Transverse colon (tissue), 4 donors: ENCODE results near the gene MPRIP. TPM values are rescaled to one million over a fixed set of nuclear protein-coding genes. Genes with fewer than 3 reads are reported as not detected.

Experiments used
- DNase-seq: peaks from one replicate; pipeline ENCODE4 v3.0.0-alpha.2; 2019
- H3K27ac ChIP-seq, 4 donors: fragments of 200-600 bp; sonication (generic); 2 replicates each; pipeline ENCODE4 v1.5.1; 2016 to 2018; ENCODE audit warnings: inconsistent platforms in 4 of 4
- H3K27me3 ChIP-seq: fragments of 200-600 bp; sonication (generic); 2 replicates; pipeline ENCODE4 v1.5.1; 2017; ENCODE audit warnings: inconsistent platforms
- H3K36me3 ChIP-seq, 4 donors: fragments of 200-600 bp; sonication (generic); 2 replicates each; pipeline ENCODE4 v1.5.1; 2017 to 2019; ENCODE audit warnings: inconsistent platforms in 4 of 4
- H3K4me1 ChIP-seq, 4 donors: fragments of 200-600 bp; sonication (generic); 2 replicates each; pipeline ENCODE4 v1.5.1; 2017 to 2020; ENCODE audit warnings: inconsistent platforms in 4 of 4
- H3K4me3 ChIP-seq, 4 donors: fragments of 200-600 bp; sonication (generic); 1 replicate in 1 of 4; 2 replicates in 3 of 4; pipeline versions ENCODE4 v1.5.1 to v1.6.1; 2017 to 2019; ENCODE audit warnings: inconsistent platforms in 4 of 4
- H3K9me3 ChIP-seq, 2 donors: fragments of 200-600 bp; sonication (generic); 2 replicates each; pipeline ENCODE4 v1.5.1; 2017 to 2019; ENCODE audit warnings: inconsistent platforms in 2 of 2
- EP300 ChIP-seq: sonication (generic); formaldehyde crosslinking; IDR thresholded peaks from one replicate; pipeline ENCODE4 v1.6.1; 2017; ENCODE audit warnings: antibody characterized with exemption, low read depth
- POLR2A ChIP-seq: fragments of 450-650 bp; IDR thresholded peaks from one replicate; pipeline ENCODE4 v1.6.1; 2016; ENCODE audit warnings: antibody characterized with exemption, mild to moderate bottlenecking, moderate library complexity
- POLR2AphosphoS5 ChIP-seq, 3 donors: sonication (generic); formaldehyde crosslinking; IDR thresholded peaks; one replicate each; pipeline ENCODE4 v1.6.1; 2016; ENCODE audit warnings: antibody characterized with exemption in 3 of 3
- WGBS, 2 donors: methylation state at CpG; one replicate each; pipeline ENCODE4 v1.1.5; 2018; ENCODE audit warnings: low coverage in 1 of 2; 5-methylcytosine and 5-hydroxymethylcytosine counted together
- in situ Hi-C, 4 donors: fragments of 200-750 bp; cut with MboI; loops; one replicate each; pipeline versions ENCODE4 v1.15.0 to v1.15.1; 2017; ENCODE audit warnings: low sequenced_read_pairs in 3 of 4, low pct_ligation_motif_present in 1 of 4, low pct_unique_long_range_greater_than_20kb in 1 of 4
- intact Hi-C: fragments of 100-400 bp; cut with DNase I; formaldehyde crosslinking; loops from one replicate; pipeline ENCODE4 v1.15.1; 2023; ENCODE audit warnings: low total_unique reads
- total RNA-seq, 4 donors: library from RNA; depleted of rRNA; stranded (reverse); fragments of >200 nt; gene quantifications; one replicate each; pipeline ENCODE4 v1.1.0, GENCODE V29; 2016
- TF ChIP-seq, protein P1 (sequence below), 5 experiments: fragments of 200-600 bp in 3 of 5; fragments of 450-650 bp in 2 of 5; sonication (generic) in 3 of 5; IDR thresholded peaks; 1 replicate in 2 of 5; 2 replicates in 3 of 5; pipeline ENCODE4 v1.5.1; 2016 to 2017; ENCODE audit warnings: antibody characterized with exemption in 5 of 5, inconsistent platforms in 3 of 5, mild to moderate bottlenecking in 2 of 5, moderate library complexity in 1 of 5

Gene MPRIP
- total RNA-seq, 4 donors from 2014 or later, result 124 to 368 (median 158) TPM

DNA sequence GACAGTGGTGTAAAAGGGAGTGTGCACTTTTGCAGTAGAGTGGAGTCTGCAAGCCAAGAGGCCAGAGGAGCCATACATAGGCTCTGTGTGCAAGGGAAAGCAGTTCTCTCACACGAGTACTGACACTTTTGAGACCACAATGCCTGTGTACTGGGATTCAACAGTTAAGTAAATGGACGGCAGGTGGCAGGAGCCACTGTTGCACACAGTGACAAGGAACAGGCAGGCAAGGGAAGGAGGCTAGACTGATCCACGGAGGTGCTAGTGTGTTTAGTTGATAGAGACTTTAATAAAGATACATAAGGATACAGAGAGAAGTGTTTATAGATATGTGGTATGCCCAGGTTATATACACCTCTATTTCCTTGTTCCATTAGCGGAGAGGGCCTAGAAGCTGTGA, 67.0 kb downstream of the MPRIP start:
- in situ Hi-C loops (no loop called here), intact Hi-C loops (no loop called here)
- Histone ChIP-seq H3K4me3 (no peak overlapping the region), H3K27ac (peak overlapping the region; percentile 81 to 84 (median 83)), H3K27me3 (no peaks in the 10 kb centered on the region), H3K36me3 (no peaks in the 10 kb centered on the region), H3K4me1 (peaks cover 34 to 61% (median 47%) of the 10 kb centered on the region in 4 donors), H3K9me3 (no peaks in the 10 kb centered on the region)
- 46 to 53% methylated on average over 4 of the region's 4 CpGs for WGBS, 2 donors
- peak; percentile 59 for DNase-seq
- TF ChIP-seq POLR2A, result no peak
- TF ChIP-seq, protein P1, sequence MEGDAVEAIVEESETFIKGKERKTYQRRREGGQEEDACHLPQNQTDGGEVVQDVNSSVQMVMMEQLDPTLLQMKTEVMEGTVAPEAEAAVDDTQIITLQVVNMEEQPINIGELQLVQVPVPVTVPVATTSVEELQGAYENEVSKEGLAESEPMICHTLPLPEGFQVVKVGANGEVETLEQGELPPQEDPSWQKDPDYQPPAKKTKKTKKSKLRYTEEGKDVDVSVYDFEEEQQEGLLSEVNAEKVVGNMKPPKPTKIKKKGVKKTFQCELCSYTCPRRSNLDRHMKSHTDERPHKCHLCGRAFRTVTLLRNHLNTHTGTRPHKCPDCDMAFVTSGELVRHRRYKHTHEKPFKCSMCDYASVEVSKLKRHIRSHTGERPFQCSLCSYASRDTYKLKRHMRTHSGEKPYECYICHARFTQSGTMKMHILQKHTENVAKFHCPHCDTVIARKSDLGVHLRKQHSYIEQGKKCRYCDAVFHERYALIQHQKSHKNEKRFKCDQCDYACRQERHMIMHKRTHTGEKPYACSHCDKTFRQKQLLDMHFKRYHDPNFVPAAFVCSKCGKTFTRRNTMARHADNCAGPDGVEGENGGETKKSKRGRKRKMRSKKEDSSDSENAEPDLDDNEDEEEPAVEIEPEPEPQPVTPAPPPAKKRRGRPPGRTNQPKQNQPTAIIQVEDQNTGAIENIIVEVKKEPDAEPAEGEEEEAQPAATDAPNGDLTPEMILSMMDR (IDR thresholded peaks at IDR 0.05), result peak in 3 of 5 experiments; percentile 20 to 45 (median 37)

DNA sequence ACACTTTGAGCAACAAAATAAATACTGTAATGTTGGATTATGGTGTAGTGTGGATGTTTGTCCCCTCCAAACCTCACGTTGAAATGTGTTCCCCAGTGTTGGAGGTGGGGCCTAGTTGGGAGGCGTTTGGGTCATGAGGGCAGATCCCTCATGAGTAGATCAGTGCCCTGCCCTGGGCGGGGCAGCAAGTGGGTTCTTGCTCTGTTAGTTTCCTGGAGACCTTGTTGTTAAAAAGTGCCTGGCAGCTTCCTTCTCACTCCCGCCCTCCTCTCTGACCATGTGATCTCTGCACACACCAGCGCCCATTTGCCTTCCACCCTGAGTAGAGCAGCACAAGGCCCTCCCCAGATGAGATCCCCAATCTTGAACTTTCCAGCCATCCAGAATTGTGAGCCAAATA, 67.7 kb downstream of the MPRIP start:
- 34 to 37% methylated on average over 2 to 5 of the region's 5 CpGs for WGBS, 2 donors
- no peak for TF ChIP-seq EP300
- TF ChIP-seq, protein P1 (IDR thresholded peaks at IDR 0.05), result no peak
- peak in 1 of 3 donors; percentile 4 for TF ChIP-seq POLR2AphosphoS5 (IDR thresholded peaks at IDR 0.05)
- TF ChIP-seq POLR2A, result no peak
- DNase-seq, result peak; percentile 87
- H3K4me3 ChIP-seq, result no peak overlapping the region
- no peaks in the 10 kb centered on the region for H3K9me3 ChIP-seq
- H3K27me3 ChIP-seq, result no peaks in the 10 kb centered on the region
- H3K27ac ChIP-seq, result peak overlapping the region; percentile 81 to 84 (median 83)
- H3K36me3 ChIP-seq, result no peaks in the 10 kb centered on the region
- in situ Hi-C loops, result no loop called here
- intact Hi-C loops, result no loop called here
- H3K4me1 ChIP-seq, result peaks cover 34 to 68% (median 47%) of the 10 kb centered on the region in 4 donors

DNA sequence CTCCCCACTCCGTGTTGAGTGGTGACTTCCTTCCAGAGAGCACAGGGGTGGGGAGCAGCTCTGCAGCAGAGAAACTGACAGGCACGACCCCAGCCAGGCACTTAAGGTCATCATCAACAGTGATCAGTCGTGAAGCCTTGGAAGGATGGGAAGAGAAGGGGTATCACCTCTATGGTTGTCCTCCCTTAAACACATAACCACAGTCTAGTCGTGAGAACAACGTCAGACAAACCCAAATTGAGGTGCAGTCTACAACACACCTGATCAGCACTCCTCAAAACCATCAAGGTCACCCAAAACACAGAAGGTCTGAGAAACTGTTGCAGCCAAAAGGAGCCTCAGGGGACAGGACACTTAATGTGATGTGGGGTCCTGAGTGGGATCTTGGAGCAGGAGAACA, 68.3 kb downstream of the MPRIP start:
- no peaks in the 10 kb centered on the region for H3K27me3 ChIP-seq
- H3K4me3 ChIP-seq, result no peak overlapping the region
- 30 to 71% methylated on average over 1 to 5 of the region's 5 CpGs for WGBS, 2 donors
- H3K36me3 ChIP-seq, result no peaks in the 10 kb centered on the region
- H3K4me1 ChIP-seq, result peaks cover 37 to 74% (median 47%) of the 10 kb centered on the region in 4 donors
- peak overlapping the region; percentile 81 to 84 (median 83) for H3K27ac ChIP-seq
- TF ChIP-seq, protein P1 (IDR thresholded peaks at IDR 0.05), result no peak
- TF ChIP-seq POLR2AphosphoS5 (IDR thresholded peaks at IDR 0.05) (no peak), POLR2A (no peak), EP300 (no peak)
- no peaks in the 10 kb centered on the region for H3K9me3 ChIP-seq
- in situ Hi-C loops (no loop called here), intact Hi-C loops (no loop called here)
- DNase-seq, result no peak

DNA sequence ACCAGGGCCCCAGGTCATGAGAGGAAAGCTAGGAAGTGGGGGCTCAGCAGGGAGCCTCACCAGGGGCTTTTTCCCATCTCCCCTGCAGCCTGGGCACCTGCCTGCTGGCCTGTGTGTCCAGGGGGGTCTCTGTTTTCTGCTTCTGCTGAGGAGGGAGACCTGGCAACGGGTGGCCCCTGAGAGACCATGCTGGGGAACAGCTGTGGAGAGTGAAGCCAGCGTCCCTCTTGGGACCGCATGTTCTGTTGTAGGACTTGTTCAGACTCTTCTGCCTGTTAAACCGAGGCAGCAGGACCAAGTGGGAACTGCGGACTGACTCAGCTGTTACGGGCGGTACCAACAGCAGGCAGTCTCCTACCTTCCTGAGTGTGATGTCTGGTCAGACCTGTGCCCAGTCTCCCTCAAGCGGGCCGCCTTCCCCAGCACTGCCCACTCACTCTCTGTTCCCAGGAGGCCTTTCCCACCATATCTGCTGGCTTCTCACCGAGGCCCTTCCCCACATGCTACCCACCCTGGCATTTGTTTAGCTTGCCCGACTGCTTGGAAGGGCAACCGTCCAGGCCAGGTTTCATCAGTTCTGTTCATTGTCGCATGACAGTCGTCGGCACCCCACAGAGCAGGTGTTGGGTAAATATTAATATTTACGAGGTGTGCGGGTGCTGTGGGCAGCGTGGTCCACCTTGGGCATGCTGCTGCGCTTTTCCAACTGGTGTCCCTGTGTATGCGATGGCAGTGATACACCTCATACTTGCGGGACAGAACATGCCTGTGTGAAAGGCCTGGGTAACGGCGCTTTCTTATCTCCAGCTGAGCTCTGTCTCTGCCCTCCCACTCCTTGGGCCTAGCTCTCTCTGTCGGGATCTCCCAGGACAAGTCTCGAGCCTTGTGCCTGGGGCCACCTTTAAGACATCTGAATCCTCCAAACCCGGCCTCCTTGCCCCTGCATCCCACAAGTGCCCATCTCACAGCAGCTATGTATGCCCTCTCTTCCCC, 69.4 kb downstream of the MPRIP start:
- H3K27me3 ChIP-seq, result no peaks in the 10 kb centered on the region
- H3K36me3 ChIP-seq, result no peaks in the 10 kb centered on the region
- intact Hi-C loops, result no loop called here
- no peak for TF ChIP-seq POLR2AphosphoS5 (IDR thresholded peaks at IDR 0.05)
- in situ Hi-C loops, result no loop called here
- no peak for DNase-seq
- WGBS, 2 donors, result 84 to 90% methylated on average over 4 to 26 of the region's 26 CpGs
- H3K9me3 ChIP-seq, result no peaks in the 10 kb centered on the region
- H3K4me1 ChIP-seq, result peaks cover 37 to 71% (median 44%) of the 10 kb centered on the region in 4 donors
- H3K4me3 ChIP-seq, result no peak overlapping the region
- H3K27ac ChIP-seq, result no peak overlapping the region
